ENCODE results near the gene TMIGD3.
A peak's percentile ranks its signal among the peaks of the same experiment; 100 is the strongest.

TMIGD3 gene

DNA sequence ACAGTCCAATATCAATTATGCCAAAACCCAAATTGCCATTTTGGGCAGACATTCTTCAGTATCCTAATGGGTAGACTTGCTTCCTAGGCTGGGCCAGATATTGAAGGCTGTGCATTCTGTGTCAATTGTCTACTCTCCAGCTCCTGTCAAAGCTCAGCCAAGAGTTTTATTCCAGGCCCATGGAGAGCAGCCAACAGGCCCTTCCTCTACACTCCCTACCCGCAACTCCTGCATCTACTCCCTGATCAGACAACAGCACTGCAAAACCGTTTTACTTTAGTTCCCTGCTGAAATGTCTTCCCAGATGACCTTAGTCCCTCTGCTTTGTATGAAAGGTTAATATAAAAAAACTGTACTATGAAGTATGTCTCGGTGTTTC is 6.6 kb upstream of the TMIGD3 start:
- no peaks in the 10 kb centered on the region for H3K9me3 ChIP-seq (ENCODE audit: control insufficient read depth, low read length)
- H3K27ac ChIP-seq (ENCODE audit: insufficient read depth, low read length, poor library complexity, severe bottlenecking), result no peak overlapping the region
- peaks cover 58% of the 10 kb centered on the region for H3K4me1 ChIP-seq (ENCODE audit: control insufficient read depth, insufficient read depth, low read length, poor library complexity, severe bottlenecking)
- H3K36me3 ChIP-seq (ENCODE audit: control insufficient read depth, insufficient read depth, low read length), result no peaks in the 10 kb centered on the region
- H3K27me3 ChIP-seq (replicated peaks; ENCODE audit: control insufficient read depth, insufficient read depth, low read length, poor library complexity, severe bottlenecking), result no peaks in the 10 kb centered on the region
- no peak for DNase-seq
- H3K4me3 ChIP-seq (ENCODE audit: insufficient read depth, low read depth, low read length, poor library complexity, severe bottlenecking), result no peak overlapping the region

DNA sequence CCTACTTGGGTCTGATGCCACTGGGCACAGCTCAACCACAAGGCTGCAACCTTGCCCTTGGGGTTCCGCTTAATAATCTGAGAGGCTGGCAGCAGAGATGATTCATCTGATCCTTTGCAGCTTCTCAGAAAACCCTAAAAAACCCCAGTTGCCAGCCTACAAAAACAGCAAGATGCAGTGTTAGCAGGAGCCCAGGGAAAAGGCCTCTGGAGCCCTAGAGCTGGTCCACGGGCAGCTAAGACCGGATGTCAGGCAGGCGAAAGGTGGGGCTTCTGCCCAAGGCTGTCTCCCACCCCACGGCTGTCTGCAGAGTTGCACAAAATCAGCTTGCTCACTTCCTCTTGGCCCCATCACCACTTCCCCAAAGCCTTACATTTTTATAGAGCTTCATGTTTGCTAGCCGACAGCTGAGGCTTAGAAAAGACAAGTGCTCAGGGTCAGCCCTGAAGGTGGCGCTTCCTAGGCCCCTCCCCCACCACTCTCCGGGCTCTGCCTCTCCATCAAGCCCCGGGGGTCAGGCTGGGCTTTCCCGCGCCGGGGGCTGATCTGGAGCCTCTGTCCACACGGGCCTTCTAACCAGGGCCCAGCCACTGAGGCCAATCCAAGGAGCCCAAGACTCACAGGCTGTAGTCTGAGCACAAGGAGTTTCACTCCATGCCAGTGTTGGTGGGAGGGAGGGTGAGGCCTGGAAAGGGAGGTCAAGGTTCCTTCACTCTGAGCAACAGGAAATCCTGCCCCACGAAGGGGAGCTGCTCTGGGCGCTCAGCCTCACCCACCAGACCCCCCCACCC is 4.2 kb upstream of the TMIGD3 start:
- peaks cover 79% of the 10 kb centered on the region for H3K4me1 ChIP-seq (ENCODE audit: control insufficient read depth, insufficient read depth, low read length, poor library complexity, severe bottlenecking)
- H3K36me3 ChIP-seq (ENCODE audit: control insufficient read depth, insufficient read depth, low read length), result no peaks in the 10 kb centered on the region
- peak overlapping the region; percentile 43 for H3K4me3 ChIP-seq (ENCODE audit: insufficient read depth, low read depth, low read length, poor library complexity, severe bottlenecking)
- H3K27ac ChIP-seq (ENCODE audit: insufficient read depth, low read length, poor library complexity, severe bottlenecking), result peak overlapping the region; percentile 84
- DNase-seq, result peak; percentile 31 to 53 (median 42)
- H3K9me3 ChIP-seq (ENCODE audit: control insufficient read depth, low read length), result no peaks in the 10 kb centered on the region
- H3K27me3 ChIP-seq (replicated peaks; ENCODE audit: control insufficient read depth, insufficient read depth, low read length, poor library complexity, severe bottlenecking), result no peaks in the 10 kb centered on the region

DNA sequence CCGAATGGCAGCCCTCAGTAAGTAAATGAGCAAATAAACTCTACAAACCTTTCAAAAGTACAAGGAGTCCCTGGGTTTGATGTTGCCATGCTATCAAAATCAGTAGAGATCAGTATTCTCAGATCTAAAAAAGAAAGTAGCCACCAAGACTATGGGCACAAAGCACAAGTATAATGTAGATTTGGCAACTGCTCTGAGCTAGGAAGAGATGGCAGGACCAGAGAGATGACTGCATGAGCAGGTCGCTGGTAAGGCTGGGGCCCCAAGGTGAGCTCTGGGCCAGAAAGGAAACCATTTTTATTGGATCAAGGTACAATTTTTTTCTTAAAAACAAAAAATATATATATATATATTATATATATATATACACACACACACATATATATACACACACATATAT is 3.1 kb upstream of the TMIGD3 start:
- no peaks in the 10 kb centered on the region for H3K27me3 ChIP-seq (replicated peaks; ENCODE audit: control insufficient read depth, insufficient read depth, low read length, poor library complexity, severe bottlenecking)
- no peak for DNase-seq
- H3K4me1 ChIP-seq (ENCODE audit: control insufficient read depth, insufficient read depth, low read length, poor library complexity, severe bottlenecking), result peaks cover 71% of the 10 kb centered on the region
- H3K27ac ChIP-seq (ENCODE audit: insufficient read depth, low read length, poor library complexity, severe bottlenecking), result no peak overlapping the region
- no peaks in the 10 kb centered on the region for H3K9me3 ChIP-seq (ENCODE audit: control insufficient read depth, low read length)
- no peak overlapping the region for H3K4me3 ChIP-seq (ENCODE audit: insufficient read depth, low read depth, low read length, poor library complexity, severe bottlenecking)
- H3K36me3 ChIP-seq (ENCODE audit: control insufficient read depth, insufficient read depth, low read length), result no peaks in the 10 kb centered on the region

DNA sequence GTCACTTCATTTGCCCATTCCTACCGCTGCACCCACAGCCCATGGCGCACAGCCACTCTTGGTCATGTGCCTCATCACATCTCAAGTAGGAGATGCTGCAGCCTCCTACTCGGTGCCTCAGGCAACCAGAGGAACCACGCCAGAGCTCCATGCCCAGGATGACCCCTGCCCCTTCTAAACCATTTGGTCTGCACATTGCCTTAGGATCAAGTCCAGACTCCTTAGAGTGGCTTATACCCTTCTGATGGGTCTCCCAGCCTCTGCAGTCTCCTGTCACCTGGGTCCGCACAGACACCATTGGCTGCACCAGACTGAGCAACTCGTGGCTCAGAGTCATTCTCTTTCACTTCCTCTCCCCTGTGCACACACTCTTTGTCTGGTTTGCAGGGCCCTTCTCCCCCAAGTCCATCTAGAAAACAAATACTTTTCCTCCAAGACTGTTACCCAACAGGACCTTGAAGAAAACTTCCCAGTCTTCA is 2.2 kb upstream of the TMIGD3 start:
- Histone ChIP-seq H3K9me3 (ENCODE audit: control insufficient read depth, low read length) (no peaks in the 10 kb centered on the region), H3K36me3 (ENCODE audit: control insufficient read depth, insufficient read depth, low read length) (no peaks in the 10 kb centered on the region), H3K4me1 (ENCODE audit: control insufficient read depth, insufficient read depth, low read length, poor library complexity, severe bottlenecking) (peaks cover 62% of the 10 kb centered on the region), H3K27me3 (replicated peaks; ENCODE audit: control insufficient read depth, insufficient read depth, low read length, poor library complexity, severe bottlenecking) (no peaks in the 10 kb centered on the region), H3K4me3 (ENCODE audit: insufficient read depth, low read depth, low read length, poor library complexity, severe bottlenecking) (no peak overlapping the region), H3K27ac (ENCODE audit: insufficient read depth, low read length, poor library complexity, severe bottlenecking) (no peak overlapping the region)
- no peak for DNase-seq

DNA sequence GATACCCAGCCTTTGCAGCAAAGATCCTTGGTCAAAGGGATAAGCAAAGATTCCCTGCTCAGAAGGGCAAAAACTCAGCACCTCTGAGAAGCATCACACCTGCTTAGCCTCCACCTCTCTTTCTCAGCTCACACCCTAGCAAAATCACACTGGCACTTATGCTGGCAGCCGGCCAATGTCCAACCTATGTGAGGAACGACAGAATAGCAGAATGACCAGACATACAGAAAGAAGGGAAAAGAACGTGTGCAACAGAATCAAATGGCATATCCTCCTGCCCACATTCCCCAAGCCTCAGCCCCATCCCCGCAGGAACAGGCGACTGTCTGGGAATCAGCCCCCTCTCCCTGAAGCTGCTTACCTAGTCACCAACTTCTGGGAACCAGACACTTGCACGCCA is 664 bp upstream of the TMIGD3 start:
- Histone ChIP-seq H3K4me3 (ENCODE audit: insufficient read depth, low read depth, low read length, poor library complexity, severe bottlenecking) (peak overlapping the region; percentile 14), H3K27ac (ENCODE audit: insufficient read depth, low read length, poor library complexity, severe bottlenecking) (no peak overlapping the region), H3K27me3 (replicated peaks; ENCODE audit: control insufficient read depth, insufficient read depth, low read length, poor library complexity, severe bottlenecking) (no peaks in the 10 kb centered on the region), H3K9me3 (ENCODE audit: control insufficient read depth, low read length) (no peaks in the 10 kb centered on the region), H3K4me1 (ENCODE audit: control insufficient read depth, insufficient read depth, low read length, poor library complexity, severe bottlenecking) (peaks cover 58% of the 10 kb centered on the region), H3K36me3 (ENCODE audit: control insufficient read depth, insufficient read depth, low read length) (no peaks in the 10 kb centered on the region)
- DNase-seq, result no peak

DNA sequence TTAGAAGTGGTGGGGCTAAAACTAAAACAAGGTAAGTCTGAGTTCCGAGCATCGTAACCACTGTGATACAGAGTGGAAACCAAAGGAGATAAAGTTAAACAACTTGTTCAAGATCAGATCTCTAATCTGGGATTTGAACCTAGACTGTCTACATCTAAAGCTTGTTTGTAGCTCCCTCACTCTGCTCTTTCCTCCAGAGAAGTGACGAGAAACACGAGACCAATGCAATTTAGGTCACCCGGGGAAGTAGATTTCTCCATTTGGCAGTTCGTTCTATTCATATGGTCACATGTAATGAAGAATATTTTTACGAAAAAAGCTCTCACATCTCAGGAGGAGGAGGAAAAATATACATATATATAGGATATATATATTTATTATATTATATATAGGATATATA is 1.8 kb downstream of the TMIGD3 start:
- Histone ChIP-seq H3K27ac (ENCODE audit: insufficient read depth, low read length, poor library complexity, severe bottlenecking) (no peak overlapping the region), H3K9me3 (ENCODE audit: control insufficient read depth, low read length) (no peaks in the 10 kb centered on the region), H3K4me3 (ENCODE audit: insufficient read depth, low read depth, low read length, poor library complexity, severe bottlenecking) (no peak overlapping the region), H3K27me3 (replicated peaks; ENCODE audit: control insufficient read depth, insufficient read depth, low read length, poor library complexity, severe bottlenecking) (no peaks in the 10 kb centered on the region), H3K36me3 (ENCODE audit: control insufficient read depth, insufficient read depth, low read length) (no peaks in the 10 kb centered on the region), H3K4me1 (ENCODE audit: control insufficient read depth, insufficient read depth, low read length, poor library complexity, severe bottlenecking) (peaks cover 42% of the 10 kb centered on the region)
- DNase-seq, result no peak

DNA sequence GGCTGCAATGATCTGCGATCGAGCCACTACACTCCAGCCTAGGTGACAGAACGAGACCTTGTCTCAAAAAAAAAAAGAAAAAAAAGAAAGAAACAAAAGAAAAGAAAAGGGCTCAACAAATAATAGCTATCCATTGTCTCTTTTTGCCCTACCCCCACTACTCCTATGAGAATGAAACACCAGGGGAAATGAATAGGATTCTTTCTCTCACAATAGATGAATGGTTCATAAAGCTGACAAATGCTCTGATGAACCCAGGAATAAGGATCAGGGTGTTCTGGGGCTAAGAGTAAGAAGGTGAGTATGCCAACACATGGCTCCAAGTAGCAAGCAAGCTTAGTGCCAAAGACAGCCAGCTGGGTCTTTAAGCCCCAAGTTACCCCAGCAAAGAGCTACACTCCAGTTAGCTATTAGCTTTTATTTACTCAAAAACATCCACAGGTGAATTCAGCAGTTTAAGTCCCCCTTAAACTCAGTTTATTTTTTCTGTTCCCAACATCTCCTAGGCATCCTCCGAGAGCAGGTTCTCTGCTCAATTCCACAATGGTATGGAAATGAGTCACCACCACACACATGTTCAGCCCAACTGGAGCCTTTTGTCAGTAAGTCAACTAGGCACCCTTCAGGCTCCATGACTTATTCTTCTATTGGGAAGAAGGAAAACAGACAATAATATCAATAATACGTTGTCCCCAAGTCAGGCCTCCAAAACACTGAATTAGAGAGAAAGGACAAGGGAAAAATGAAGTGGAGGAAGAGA is 4.2 kb downstream of the TMIGD3 start:
- Histone ChIP-seq H3K27me3 (replicated peaks; ENCODE audit: control insufficient read depth, insufficient read depth, low read length, poor library complexity, severe bottlenecking) (no peaks in the 10 kb centered on the region), H3K36me3 (ENCODE audit: control insufficient read depth, insufficient read depth, low read length) (no peaks in the 10 kb centered on the region), H3K27ac (ENCODE audit: insufficient read depth, low read length, poor library complexity, severe bottlenecking) (no peak overlapping the region), H3K4me1 (ENCODE audit: control insufficient read depth, insufficient read depth, low read length, poor library complexity, severe bottlenecking) (peaks cover 18% of the 10 kb centered on the region), H3K9me3 (ENCODE audit: control insufficient read depth, low read length) (no peaks in the 10 kb centered on the region), H3K4me3 (ENCODE audit: insufficient read depth, low read depth, low read length, poor library complexity, severe bottlenecking) (no peak overlapping the region)
- DNase-seq, result no peak

DNA sequence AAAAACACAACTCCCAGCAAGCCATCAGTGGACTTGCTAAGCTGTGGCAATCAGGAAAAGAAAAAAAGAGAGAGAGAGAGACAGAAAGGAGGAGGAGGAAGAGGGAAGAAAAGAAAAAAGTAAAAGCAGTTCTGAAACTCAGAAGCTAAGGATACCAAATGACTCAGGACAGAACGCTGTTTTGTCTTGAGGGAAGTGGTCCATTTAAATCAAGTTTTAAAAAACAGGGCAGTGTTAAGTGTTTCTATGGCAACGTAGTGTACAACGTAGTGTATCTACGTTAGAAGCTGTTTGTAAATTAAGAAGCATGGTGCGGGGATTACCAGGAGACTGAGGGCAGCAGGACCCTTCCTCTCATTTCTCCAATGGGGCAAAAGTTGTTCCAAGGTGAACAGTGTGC is 5.8 kb downstream of the TMIGD3 start:
- peaks cover 2% of the 10 kb centered on the region for H3K4me1 ChIP-seq (ENCODE audit: control insufficient read depth, insufficient read depth, low read length, poor library complexity, severe bottlenecking)
- no peaks in the 10 kb centered on the region for H3K36me3 ChIP-seq (ENCODE audit: control insufficient read depth, insufficient read depth, low read length)
- no peak overlapping the region for H3K27ac ChIP-seq (ENCODE audit: insufficient read depth, low read length, poor library complexity, severe bottlenecking)
- H3K9me3 ChIP-seq (ENCODE audit: control insufficient read depth, low read length), result no peaks in the 10 kb centered on the region
- no peak for DNase-seq
- no peaks in the 10 kb centered on the region for H3K27me3 ChIP-seq (replicated peaks; ENCODE audit: control insufficient read depth, insufficient read depth, low read length, poor library complexity, severe bottlenecking)
- H3K4me3 ChIP-seq (ENCODE audit: insufficient read depth, low read depth, low read length, poor library complexity, severe bottlenecking), result no peak overlapping the region

DNA sequence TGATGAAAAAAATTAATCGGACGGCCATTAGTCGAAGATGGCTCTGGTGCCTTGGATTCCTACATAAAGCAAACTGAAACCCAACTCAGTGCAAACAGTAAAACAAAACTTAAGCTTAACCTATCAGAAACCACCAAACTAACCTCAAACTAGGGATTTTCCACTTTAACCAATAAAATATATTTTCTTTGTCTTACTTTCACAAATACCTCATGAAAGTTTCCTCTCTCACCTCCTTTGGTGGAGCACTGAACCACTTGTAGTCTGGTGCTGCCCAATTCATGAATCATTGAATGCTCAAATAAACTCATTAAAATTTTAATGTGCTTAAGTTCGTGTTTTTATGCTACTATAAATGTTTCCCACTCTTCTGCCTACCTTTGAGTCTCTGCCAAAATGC is 7.0 kb downstream of the TMIGD3 start:
- DNase-seq, result no peak
- Histone ChIP-seq H3K4me3 (ENCODE audit: insufficient read depth, low read depth, low read length, poor library complexity, severe bottlenecking) (no peak overlapping the region), H3K9me3 (ENCODE audit: control insufficient read depth, low read length) (no peaks in the 10 kb centered on the region), H3K4me1 (ENCODE audit: control insufficient read depth, insufficient read depth, low read length, poor library complexity, severe bottlenecking) (no peaks in the 10 kb centered on the region), H3K27me3 (replicated peaks; ENCODE audit: control insufficient read depth, insufficient read depth, low read length, poor library complexity, severe bottlenecking) (no peaks in the 10 kb centered on the region), H3K27ac (ENCODE audit: insufficient read depth, low read length, poor library complexity, severe bottlenecking) (no peak overlapping the region), H3K36me3 (ENCODE audit: control insufficient read depth, insufficient read depth, low read length) (no peaks in the 10 kb centered on the region)

DNA sequence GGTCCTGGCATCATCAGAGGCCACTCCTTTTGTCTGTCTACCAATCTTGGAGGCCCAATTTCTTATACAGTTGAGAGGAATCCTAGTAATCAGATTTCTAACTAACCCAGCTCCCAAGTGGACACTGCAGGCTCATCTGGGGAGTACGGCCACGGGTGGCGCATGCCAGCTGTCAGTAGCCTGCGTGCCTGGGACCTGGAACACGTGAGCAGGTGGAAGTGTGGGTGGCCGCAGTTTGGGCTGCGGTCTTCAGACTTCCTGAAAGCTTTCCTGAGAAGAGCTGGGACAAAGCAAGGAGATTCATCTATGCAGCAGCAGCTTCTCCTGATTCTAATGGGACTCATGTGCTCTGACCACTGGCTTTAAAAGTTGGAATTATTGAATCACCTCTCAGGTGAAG is 12.4 kb downstream of the TMIGD3 start:
- Histone ChIP-seq H3K27ac (ENCODE audit: insufficient read depth, low read length, poor library complexity, severe bottlenecking) (no peak overlapping the region), H3K27me3 (replicated peaks; ENCODE audit: control insufficient read depth, insufficient read depth, low read length, poor library complexity, severe bottlenecking) (no peaks in the 10 kb centered on the region), H3K36me3 (ENCODE audit: control insufficient read depth, insufficient read depth, low read length) (no peaks in the 10 kb centered on the region), H3K4me1 (ENCODE audit: control insufficient read depth, insufficient read depth, low read length, poor library complexity, severe bottlenecking) (no peaks in the 10 kb centered on the region), H3K4me3 (ENCODE audit: insufficient read depth, low read depth, low read length, poor library complexity, severe bottlenecking) (no peak overlapping the region), H3K9me3 (ENCODE audit: control insufficient read depth, low read length) (no peaks in the 10 kb centered on the region)
- no peak for DNase-seq

Measured in effector memory CD4-positive, alpha-beta T cell (primary cell).